Stimulated activated CD4-positive, alpha-beta T cell treated with anti-CD3 and anti-CD28 coated beads, Interleukin-4, amount 100 ng/mL, for 1 hour (primary cell): ENCODE measurements around the gene GPS1.

Source experiments
- DNase-seq: peaks from one replicate; pipeline ENCODE4 v3.0.0-alpha.2; 2020

GPS1 gene

DNA sequence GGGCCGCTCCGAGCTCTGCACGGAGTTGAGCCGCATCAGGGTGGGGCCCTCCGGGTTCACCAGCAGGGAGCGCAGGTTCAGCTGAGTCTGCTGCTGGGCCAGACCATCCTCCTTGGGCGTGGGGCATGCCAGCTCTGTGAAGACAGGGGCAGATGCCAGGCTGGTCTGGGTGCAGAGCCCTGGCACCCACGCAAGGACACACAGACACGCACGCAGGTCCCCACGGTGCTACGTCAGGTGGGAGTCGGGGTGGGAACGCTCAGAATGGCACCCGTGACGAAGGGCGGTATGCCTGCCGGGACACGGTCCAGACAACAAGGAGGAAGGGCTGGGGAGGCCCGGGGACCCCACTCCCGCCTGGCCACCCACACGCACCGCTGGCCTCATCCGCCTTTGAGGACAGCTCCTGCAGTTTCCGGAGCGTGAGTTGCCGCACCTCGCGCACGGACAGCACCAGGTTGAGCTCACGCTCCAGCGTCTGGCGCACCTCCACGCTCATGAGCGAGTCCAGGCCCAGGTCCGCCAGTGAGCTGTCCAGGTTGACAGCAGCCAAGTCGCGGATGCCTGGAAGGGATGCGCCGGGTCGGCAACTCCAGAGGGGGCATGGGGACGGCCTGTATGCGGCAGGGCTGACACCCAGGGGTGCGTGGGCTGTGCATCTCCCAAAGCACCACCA lies 29.2 kb downstream of the GPS1 start:
- no peak for DNase-seq

- DNase-seq, result no peak
Observed at GRCh38 chr17:82081546-82081945, 29.8 kb downstream of the GPS1 start.

DNA sequence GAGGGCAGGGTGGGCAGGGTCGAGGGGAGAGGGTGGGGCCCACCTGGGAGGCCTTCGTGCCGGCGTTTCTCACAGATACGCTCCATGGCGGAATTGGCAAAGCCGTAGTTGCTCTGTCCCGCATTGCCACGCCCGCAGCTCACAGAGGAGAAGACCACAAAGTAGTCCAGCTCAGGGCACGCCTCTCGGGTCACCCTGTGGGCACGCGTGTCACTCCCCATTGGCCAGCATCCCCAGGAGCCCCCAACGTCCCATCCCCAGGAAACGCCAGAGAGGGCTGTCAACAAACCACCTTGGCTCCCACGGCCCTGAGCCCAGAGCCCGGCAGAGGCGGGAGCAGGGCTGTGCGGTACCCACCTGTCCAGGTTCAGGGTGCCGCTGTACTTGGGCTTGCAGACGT lies 30.3 kb downstream of the GPS1 start:
- DNase-seq, result no peak

GRCh38 chr17:82082456-82082855 lies 30.8 kb downstream of the GPS1 start:
- DNase-seq, result no peak

GRCh38 chr17:82083009-82083408 lies 31.3 kb downstream of the GPS1 start:
- DNase-seq, result no peak

- no peak for DNase-seq
Observed at GRCh38 chr17:82083533-82084359, 32.0 kb downstream of the GPS1 start.

DNA sequence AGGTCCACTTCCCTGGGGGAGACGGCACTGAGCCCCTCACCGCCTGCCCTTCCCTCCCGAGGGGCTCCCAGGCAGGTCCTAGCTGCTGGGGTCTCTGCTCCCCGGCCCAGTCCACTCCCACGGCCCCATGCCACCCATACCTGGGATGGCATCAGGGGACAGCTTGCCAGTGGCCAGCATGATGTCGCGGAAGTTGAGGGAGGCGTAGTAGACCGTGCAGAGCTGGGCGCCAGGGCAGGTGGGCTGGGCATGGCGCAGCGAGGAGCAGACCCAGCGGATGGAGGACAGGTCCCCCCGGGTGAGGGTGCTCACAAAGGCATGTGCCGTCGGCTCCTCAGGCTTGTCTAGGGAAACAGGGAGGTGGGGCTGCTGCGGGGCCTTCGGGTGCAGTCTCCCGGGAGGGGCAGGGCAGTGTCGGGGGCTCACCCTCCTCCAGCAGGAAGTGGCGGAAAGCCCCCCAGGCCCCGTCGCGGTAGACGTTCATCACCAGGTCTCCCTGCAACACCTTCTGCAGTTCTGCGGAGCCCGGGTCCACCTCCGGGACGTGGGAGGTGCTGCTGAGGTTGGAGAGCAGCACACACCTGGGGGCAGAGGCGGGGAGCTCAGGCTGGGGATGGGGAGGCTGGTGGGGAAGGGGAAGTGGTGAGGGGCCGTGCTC lies 32.8 kb downstream of the GPS1 start:
- DNase-seq, result no peak

DNA sequence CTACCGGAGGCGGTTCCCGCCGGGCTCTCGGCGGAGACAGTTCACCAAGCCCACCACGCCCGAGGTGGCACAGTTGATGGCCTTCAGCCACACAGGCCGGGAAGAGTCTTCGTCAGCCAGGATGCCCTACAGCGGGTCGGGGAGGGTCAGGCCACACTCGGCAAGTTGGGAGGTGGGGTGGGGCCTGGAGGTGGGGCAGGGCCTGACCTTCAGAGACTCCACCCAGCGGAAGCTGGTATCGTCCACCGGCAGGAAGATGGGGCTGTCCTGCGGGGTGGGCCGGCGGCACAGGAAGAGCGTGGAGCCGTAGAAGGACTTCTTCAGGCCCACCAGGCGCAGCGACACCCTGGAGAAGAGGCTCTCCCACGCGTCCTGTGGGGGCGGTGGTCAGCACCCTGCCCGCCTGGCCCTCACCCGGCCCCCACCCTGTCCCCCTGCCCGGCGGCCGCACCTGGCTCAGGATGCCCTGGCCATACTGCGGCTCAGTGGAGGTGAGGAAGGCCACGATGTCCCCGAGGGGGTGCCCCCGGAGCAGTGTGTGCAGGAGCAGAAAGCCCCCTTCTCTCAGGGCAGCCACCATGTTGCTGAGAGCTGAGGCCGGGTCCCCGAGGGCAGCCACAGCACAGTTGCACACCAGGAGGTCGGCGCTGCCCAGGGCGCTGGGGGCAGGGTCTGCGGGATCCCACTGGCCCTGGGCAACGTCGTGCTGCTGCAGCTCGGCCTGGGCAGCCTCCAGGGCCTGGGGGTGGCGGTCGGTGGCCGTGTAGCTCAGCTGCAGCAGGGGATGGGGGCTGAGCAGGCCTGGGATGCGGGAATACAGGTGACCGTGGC lies 33.5 kb downstream of the GPS1 start:
- DNase-seq, result no peak

DNA sequence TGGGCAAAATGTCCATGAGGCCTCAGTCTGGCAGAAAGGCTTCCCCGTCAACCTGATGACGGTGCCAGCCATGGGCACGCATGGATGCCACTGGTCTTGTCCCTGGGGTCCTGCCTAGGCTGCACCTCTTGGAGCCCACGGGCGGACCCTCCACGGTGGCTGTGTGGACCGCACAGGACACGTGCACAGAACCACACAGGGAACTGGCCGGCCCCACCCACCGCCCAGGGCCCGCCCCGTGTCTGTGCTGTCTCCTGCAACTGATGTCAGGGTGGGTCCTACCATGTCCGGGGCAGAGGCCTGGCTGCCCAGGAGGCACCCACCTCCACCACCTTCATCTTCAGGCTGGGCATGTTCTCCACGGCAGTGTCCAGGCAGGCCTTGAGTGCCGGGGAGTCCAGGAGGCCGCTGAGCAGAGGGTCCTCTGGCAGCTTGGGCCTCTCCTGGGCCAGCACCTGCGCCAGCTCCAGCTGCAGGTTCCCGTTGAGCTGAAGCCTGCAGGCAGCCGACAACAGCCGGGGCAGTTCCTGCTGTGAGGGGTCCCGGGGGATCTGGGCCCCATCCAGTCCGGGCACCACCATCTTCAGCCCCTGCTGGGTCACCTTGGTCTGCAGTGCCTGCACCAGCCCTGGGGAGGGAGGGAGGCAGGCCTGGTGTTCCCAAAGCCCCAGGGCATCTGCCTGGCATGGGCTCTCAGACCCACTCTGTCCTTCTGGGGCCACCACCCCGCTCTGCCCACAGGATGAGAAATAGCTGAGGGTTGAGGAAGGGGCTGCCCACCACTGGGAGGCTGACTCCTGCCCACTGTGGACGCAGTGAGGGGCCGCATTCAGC lies 34.5 kb downstream of the GPS1 start:
- DNase-seq, result no peak

DNA sequence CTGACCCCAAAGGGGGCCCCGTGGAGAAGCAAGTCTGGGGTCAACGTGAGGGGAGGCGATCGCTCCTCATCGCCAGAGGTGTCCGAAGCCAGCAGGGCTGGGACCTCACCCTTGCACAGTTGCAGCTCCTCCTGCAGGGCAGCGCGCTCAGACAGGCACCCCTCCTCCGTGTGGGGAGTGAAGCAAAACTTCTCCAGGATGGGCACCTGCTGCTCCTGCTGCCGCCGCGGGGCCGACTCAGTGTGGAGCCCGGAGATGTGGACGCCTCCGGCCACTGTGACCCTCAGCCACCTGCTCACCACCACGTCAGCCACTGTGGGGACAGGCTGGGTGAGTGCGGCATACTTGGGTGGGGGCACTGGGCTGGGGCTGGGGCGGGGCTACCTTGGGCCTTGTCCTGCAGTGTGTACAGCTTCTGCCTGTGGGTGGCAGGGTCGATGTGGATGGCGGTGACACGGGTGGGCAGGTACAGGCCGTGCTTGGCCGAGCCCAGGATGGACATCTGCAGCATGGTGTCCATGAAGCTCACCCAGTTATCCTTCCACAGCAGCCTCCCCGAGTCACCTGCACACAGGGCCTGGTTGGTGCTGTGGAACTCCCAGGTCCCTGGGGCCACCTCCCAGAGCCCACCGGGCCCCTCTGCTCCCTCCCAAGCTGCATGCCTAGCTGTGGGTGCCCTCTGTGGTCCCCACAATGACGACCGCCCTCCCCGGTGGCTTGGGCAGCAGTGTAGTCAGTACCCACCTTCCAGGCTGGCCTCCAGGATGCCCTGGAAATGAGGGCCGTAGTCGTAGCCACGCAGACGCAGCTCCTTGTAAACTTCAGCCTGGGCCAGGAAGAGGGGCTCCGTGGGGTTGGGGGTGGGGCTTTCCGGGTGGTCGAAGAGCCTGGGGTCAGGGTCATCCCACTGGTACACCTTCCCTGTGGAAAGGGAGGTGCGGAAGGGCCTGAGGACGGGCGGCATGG lies 35.5 kb downstream of the GPS1 start:
- no peak for DNase-seq

DNA sequence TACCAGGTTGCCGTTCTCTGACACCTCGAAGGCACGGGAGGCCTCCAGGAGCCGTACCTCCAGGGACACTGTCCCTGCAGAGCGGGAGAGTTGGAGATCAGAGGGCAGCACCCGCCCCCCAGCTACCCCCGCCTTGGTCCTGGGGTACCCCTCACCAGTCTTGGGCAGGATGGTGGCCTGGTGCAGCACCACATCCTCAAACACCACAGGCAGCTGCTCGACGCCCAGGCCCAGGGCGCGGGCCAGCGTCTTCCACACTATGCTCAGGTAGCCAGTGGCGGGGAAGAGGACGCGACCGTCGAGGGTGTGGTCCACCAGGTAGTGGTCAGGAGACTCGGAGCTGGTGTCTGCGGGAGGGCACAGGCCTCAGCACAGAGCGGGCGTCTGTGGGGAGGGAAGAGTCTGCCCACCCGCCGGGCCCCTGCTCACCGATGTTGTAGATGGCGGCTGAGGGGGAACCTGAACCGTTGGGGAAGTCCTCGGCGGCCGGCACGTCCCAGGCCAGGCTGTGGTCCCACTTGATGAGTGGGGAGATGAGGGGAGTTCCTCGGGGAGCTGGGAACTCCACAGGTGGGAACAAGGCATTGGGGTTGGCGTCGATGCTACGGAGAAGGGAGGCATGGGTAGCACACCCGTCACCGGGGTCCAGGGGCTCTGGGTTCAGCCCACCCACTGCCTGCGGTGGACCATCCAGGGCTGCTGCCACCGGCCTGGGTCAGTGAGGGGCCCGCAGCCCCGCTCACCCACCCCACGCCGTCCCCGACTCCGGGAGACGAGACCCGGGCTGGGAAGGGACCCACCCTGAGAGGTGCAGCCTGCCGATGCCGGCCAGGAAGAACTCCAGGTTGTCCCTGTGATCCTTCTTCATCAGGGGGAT lies 36.5 kb downstream of the GPS1 start:
- peak; percentile 3 for DNase-seq

DNA sequence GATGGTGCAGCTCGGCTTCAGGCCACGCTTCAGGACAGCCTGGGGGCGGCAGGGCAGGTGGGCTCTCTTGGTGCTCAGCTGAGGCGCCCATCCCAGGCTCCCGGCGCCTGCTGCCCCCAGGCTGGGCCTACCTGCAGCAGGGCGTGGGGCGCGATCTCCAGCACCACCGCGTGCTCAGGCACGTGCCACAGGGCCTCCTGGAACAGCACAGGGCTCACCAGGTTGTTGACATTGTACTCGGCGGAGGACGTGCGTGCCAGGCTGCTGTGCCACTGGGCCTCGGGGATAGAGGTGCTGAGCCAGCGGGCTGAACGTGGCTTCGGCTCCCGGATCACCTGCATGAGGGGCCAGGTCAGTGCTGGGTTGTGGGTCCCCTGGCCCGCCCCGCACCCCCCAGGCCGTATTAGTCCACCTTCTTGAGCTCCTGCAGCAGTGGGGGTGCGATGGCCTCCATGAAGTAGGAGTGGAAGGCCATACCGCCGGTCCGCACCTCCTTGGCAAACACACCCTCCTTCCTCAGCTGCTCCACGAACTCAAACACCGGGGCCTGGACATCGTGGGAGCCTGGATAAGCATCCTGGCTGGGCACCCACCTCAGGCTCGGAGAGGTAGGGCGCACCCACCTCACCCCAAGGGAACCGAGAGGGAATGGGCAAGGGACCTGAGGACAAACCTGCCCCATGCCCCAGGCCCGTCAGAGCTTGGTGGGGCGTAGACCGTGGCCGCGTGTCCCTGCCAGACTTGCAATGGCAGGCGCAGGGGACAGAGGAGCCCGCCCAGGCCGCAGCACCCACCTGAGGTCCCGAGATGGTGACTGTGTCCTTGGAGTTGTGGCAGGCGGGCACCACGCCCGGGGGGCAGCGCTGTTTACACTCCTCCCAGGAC lies 37.4 kb downstream of the GPS1 start:
- DNase-seq, result no peak

DNA sequence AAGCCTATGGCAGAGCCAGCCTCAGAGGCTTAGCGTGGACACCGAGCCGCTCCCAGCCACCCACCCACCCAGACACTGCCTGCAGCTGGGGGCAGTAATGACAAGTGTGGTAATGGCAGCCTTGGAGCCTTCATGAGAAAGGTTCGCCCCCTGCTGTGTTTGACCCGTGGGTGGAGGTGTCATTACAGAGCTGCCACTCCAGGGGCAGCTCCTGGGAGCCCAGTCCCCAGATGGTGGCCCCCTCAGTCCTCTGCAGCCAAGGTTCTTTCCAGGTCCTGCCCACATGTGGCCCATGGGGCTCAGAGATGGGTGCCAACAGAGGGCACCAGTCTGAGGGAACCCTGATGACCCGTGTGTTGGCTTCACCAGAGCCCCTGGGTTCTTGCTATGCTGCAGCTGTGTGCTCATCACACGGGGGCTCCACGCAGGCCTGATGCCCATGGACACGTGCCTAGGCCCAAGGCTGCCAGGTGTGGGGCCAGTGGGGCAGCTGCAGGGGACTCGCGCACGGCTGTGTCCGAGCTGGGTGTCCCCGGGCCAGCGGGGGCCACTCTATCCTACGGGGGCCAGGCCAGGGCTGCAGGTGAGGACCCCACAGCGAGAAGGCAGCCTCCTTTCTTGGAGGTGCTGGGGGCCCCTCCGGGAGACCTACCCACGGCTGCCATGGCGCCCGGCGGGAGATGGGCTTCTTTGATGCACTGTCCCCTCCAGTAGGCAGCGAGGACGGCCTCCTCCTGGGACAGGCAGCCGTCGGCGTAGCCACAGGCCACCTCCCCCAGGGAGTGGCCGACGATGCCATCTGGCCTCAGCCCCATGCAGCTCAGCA lies 38.2 kb downstream of the GPS1 start:
- DNase-seq, result no peak

GRCh38 chr17:82090549-82091263 lies 39.0 kb downstream of the GPS1 start:
- peak; percentile 1 for DNase-seq

- no peak for DNase-seq
Observed at GRCh38 chr17:82091264-82092066, 39.8 kb downstream of the GPS1 start.

- no peak for DNase-seq
Observed at GRCh38 chr17:82092094-82092586, 40.4 kb downstream of the GPS1 start.
